ENCODE data around the gene FAM120C.

The FAM120C gene

GRCh38 chrX:54134269-54134668, 48.8 kb downstream of the FAM120C start:
- no peak for DNase-seq

GRCh38 chrX:54116391-54116790, 66.7 kb downstream of the FAM120C start:
- DNase-seq: no peak

- no peak for DNase-seq
Measured at GRCh38 chrX:54093571-54093970, 89.5 kb downstream of the FAM120C start.

- no peak for DNase-seq
Measured at GRCh38 chrX:54093159-54093558, 89.9 kb downstream of the FAM120C start.

- no peak for DNase-seq
Measured at GRCh38 chrX:54090880-54091279, 92.2 kb downstream of the FAM120C start.

- DNase-seq: no peak
Measured at GRCh38 chrX:54089191-54089590, 93.9 kb downstream of the FAM120C start.

GRCh38 chrX:54087661-54088060, 95.4 kb downstream of the FAM120C start:
- no peak for DNase-seq

GRCh38 chrX:54085666-54086065, 97.4 kb downstream of the FAM120C start:
- DNase-seq: no peak

- no peak for DNase-seq
Measured at GRCh38 chrX:54076903-54077302, 106.2 kb downstream of the FAM120C start.

GRCh38 chrX:54074826-54075225, 108.2 kb downstream of the FAM120C start:
- DNase-seq: no peak

- DNase-seq: no peak
Measured at GRCh38 chrX:54067766-54068165, 115.3 kb downstream of the FAM120C start.

- DNase-seq: no peak
Measured at GRCh38 chrX:54066841-54067240, 116.2 kb downstream of the FAM120C start.

GRCh38 chrX:54064564-54064963, 118.5 kb downstream of the FAM120C start:
- DNase-seq: no peak

GRCh38 chrX:54063361-54063760, 119.7 kb downstream of the FAM120C start:
- DNase-seq: no peak

- no peak for DNase-seq
Measured at GRCh38 chrX:54049801-54050200, 133.3 kb downstream of the FAM120C start.

- DNase-seq: peak; percentile 4
Measured at GRCh38 chrX:54048412-54048811, 134.6 kb downstream of the FAM120C start.

- peak; percentile 80 for DNase-seq
Measured at GRCh38 chrX:54045563-54046228, 137.4 kb downstream of the FAM120C start.

GRCh38 chrX:54044877-54045338, 138.1 kb downstream of the FAM120C start:
- peak; percentile 73 for DNase-seq

- peak; percentile 97 for DNase-seq
Measured at GRCh38 chrX:54044126-54044876, 138.8 kb downstream of the FAM120C start, which contains the start of gene PHF8. Gene PHF8 (minus strand): TSS chrX:54044473. CDS start chrX:54042728, 1,745 bp downstream.

- DNase-seq: peak; percentile 63
Measured at GRCh38 chrX:54043541-54044125, 139.4 kb downstream of the FAM120C start.

- no peak for DNase-seq
Measured at GRCh38 chrX:54043056-54043455, 140.0 kb downstream of the FAM120C start.

GRCh38 chrX:54042609-54043021, 140.4 kb downstream of the FAM120C start:
- peak; percentile 53 for DNase-seq

GRCh38 chrX:54030329-54030728, 152.7 kb downstream of the FAM120C start:
- no peak for DNase-seq

Data from NCI-H146 (cell line).